SKM-1 treated with dmso at 0.1 percent for 144 hours (cell line): ENCODE measurements around the gene TRA2A.
"Not testable (repeated sequence)": the region's sequence is repeated elsewhere in the genome, so short reads cannot be mapped to it uniquely, and the experiment has no call there.

Experiments
- DNase-seq: peaks from one replicate; lab custom pipeline; 2025; ENCODE audit not compliant: unreplicated experiment; lab: John Stamatoyannopoulos, UW

Gene TRA2A

DNA sequence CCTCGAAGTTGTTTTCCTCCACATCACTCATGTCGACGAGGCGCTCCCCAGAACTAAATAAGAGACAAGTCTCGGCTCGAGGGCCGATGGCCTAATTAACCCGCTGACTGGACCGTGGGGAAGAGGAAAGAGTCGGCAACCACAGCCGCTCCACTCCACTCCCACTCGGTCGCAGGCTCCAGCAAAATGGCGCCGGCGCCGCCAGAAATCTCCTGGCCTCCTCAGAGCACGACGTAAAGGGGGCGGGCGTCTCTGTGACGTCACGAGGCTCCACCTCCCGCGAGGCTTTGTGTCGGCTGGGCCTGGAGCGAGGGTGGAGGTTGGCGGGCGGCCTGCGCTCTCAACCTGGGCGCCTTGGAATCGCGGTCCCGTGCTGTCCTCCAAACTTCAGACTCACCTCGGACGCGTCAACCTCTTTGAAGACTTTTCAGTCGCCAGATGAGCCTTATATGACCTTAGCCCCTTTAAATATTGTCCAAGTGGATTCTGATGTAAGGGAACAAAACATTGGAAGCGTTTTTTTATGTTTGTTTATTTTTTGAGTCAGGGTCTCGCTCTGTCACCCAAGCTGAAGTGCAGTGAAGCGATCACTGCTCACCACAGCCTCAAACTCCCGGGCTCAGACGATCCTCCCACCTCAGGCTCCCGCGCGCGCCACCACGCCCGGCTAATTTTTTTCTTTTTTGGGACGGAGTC lies at the start of gene TRA2A:
Gene TRA2A, minus strand, starts transcription at position 188 of the 696 bp plus-strand sequence. Its CDS starts 157 bp downstream, at position 31.
- peak; percentile 87 for DNase-seq

DNA sequence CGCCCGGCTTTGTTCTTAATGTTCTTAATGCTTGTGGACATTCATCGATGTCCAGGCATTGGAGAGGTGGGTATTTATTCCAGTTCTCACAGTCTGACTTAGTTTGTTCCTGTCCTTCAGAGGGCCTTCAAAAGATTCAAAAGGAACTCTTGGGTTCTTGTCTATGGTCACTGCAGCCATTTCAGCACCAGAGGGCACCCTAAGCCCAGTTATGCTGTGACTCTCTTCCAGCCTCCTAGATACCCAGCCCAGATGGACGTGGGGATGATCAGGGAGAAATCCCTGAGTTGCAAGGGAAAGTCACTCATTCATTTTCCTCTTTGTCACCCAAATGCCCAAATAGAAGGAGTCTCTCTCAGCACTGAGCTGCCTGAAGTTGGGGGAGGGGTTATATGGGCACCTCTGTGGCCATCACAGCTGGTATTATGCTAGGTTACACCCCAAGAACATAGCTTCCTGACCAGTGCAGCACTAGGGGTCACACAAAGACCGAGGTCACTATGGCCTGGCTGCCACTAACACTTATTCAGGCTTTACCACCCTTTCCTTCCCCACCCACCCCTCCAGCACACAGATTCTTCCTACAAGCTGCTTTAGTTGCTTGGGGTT lies 38.9 kb upstream of the TRA2A start:
- DNase-seq = peak; percentile 73

DNA sequence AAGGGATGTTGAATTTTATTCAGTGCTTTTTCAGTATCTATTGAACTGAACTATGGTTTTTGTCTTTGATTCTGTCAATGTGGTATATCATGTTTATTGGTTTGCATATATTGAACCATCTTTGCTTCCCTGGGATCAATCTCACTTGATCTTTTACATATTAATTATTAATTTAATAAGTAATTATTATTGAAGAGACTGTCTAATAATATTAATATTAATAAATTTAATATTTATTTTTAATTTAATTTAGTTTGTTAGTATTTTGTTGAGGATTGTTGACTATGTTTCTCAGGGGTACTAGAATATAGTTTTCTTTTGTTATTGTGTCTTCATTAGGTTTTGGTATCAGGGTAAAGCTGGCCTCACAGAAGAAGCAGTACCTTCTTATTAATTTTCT lies 26.5 kb upstream of the TRA2A start:
- no peak for DNase-seq

DNA sequence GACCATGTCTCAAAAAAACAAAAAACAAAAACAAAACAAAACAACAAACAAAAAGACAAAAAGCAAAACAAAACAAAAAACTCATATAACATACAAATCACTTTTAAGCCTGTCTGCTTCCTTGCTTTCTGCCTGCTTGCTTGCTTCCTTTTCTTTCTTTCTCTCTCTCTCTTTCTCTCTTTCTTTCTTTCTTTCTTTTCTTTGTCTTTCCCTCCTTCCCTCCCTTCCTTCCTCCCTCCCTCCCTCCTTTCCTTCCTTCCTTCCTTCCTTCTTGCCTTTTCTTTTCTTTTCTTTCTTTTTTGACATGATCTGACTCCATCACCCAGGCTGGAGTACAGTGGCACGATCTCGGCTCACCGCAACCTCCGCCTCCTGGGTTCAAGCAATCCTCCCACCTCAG lies 15.9 kb upstream of the TRA2A start:
- DNase-seq = no peak

DNA sequence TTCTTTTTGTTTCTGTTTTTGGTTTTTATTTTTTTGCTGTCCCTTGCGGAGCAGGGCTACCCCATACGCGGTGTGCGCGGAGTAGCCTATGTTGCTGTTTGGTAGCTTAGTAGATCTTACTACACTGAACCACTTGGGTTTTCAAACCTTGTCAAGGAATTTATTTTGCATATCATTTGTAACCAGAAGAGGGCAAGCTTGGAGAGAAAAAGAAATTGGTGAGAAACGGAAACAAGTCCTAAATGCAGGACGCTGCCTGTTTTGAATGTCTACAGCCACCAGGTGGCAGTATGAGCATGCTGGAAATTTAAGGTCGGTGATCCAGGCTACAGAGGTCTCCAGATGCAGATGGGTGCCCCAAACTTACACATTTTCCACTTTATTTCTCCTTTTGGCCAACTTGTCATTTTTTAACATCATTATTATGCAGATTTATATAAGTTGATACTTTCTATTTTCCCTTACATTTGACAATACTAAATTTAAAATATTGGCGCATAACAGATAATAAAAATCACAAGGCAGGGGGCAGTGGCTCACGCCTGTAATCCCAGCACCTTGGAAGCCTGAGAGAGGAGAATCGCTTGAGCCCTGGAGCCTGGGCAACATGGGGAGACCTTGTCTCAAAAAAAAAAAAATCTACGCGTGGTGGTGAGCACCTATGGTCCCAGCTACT lies 15.3 kb upstream of the TRA2A start:
- DNase-seq = peak; percentile 93

DNA sequence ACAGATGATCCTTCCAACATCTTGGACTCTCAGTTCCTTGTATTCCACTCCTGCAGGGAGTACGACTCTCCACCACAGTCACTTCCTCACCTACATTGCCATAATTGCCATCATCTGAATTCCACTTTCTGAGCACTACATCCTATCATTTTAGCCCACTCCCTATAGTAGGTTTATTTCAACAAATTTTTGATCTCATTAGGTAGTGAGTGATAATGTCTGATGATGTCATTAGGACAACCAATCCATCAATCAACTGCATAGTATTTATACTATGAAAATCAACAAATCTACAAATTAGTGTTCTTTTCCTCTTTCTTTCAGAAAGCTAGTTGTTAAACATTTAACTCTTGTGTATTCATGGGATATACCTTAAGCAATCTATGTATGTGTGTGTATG lies 13.7 kb upstream of the TRA2A start:
- no peak for DNase-seq

DNA sequence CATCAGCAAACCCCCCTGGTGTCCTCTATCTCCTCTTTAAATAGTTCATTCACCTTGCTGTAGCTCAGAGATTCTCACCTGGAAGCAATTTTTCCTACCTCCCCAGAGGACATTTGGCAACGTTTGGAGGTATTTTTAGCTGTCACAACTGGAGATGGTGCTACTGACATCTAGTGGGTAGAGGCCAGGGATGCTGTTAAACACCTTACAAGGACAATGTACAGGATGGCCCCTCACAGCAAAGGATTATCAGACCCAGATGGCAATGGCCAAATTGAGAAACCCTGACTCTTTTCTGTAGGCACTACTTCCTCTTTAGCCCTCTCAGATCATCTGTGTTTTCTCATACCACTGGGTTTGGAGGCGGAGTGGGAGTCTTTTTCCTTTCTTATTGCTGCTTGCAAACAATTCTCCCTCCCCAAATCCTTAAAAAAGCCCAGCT lies 13.2 kb upstream of the TRA2A start:
- peak; percentile 86 for DNase-seq

DNA sequence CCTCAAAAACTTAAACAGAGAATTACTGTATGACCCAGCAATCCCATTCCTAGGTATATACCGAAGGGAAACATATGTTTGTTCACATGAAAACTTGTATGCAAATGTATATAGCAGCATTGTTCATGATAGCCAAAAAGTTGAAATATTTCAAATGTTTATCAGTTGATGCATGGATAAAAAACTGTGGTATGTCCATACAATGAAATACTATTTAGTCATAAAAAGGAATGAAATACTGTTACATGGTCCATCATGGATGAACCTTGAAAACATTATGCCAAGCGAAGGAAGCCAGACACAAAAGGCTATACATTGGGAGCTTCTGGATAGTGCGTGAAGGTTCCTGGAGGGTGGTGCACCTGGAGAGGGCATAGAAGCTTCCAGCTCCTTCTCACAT lies 11.0 kb upstream of the TRA2A start:
- no peak for DNase-seq

DNA sequence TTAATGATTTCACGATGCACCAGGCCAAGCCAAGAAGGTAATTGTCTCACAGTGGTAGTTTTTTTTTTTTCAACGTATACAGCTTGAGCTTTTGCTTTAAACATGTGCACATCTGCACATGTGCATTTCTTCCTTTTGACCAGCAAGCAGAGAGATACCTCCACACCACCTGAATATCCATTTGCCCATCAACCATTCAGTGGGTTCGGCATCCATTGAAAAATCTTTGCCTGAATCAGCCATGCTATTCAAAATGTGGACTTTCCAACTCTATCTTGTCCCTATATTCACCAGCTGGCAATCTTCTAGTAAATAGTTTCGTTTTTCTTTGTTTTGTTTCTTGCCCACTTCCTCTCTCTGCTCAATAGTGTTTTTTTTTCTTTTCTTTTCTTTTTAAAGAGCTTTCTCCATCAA lies 7.7 kb upstream of the TRA2A start:
- DNase-seq = no peak

DNA sequence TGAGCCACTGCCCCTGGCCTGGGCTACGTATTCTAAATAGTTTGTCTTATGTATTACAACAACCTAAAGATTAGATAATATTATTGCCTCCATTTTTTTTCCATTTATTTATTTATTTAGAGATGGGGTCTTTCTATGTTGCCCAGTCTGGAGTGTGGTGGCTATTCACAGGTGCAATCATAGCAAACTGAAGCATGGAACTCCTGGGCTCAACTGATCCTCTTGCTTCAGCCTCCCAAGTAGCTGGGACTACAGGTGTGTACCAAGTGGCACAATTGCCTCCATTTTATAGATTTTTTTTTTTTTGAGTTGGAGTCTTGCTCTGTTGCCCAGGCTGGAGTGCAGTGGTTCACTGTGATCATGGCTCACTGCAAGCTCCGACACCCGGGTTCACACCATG lies 6.5 kb upstream of the TRA2A start:
- no peak for DNase-seq

DNA sequence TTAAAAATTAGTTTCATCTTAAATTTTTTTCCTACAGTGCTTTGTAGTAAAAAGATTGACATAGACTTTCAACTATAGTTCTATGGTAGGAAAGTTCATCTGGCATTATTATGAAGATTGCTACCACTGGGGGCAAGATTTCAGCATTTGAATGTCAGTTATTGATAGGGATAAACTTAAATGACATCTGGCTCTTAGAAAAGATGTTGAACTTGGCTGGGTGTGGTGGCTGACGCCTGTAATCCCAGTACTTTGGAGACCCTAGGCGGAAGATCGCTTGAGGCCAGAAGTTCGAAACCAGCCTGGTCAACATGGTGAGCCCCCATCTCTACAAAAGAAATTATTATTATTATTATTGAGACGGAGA lies 1.4 kb upstream of the TRA2A start:
- no peak for DNase-seq

DNA sequence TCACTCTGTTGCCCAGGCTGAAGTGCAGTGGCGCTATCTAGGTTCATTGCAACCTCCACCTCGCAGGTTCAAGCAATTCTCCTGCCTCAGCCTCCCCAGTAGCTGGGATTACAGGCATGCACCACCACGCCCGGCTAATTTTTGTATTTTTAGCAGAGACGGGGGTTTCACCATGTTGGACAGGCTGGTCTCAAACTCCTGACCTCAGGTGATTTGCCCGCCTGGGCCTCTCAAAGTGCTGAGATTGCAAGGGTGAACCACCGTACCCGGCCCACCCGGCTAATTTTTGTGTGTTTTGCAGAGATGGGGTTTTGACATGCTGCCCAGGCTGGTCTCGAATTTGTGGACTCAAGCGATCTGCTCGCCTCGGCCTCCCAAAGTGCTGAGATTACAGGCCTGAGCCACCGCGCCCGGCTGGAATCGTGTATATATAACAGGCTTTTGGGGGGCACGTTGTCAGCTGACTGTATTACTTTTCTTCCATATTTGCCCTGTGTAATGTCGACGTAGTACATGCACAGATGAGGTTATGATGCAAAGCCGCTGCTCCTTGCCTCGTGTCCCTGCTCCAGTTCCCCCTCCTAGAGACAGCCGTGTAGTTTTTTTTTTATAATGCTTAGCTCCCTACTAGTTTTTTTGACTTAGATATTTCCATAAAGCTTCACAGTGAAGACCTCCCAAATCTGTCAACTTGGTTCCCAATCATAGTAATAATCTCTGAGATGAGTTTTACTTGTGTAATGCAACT lies 883 bp upstream of the TRA2A start:
- DNase-seq = no peak

DNA sequence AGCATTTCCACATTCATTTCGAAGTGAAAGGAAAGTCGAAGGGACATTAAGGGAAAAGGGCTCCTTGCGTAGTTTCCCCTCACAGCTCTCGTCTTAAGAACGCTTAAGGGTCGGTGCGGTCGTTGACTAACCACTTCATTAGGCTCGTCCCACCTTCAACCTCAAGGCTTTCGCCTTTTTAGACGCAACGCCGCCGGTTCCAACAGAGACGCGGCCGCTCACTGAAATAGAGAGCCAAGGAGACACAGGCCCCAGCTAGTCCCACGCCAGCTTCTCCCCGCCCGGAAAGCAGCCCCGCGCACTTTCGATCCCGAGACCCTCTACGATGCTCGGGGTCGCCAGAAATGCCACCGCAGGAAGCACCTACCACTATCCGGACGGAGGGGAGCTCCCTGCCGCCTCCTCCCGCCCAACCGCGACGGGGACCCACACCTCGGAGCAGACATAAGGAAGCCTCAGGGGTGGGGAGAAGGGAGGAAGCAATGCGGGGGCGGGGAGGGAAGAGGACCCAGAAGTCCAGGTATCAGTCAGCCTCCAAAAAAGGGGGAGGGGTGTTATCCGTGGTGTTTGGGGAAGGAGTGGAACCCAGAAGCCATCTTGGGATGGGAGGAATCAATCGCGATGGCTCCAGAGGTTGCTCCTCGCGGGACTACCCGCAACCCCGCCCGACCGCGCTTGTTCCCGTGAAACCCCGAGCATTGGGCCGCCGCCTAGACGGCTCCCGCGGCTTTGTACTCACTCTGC lies 559 bp downstream of the TRA2A start:
- DNase-seq = peak; percentile 23

DNA sequence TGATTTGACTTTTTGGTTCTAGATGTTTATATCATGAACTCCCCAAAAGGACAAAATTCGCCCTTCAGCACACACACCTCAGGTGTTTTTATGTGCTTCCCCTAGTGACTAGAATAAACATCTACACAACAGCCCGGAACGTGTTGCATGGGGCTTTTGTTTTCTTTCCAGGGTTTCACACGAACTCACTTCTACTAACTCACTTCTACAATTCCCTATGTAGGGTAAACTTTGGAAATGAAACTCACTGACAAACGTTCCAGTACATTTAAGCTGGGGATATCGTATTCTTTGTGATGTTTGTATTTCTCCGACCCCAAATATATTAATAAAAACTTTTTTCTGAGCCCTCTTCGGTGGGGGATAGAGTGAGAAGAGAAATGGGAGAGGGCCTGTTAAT lies 1.4 kb downstream of the TRA2A start:
- DNase-seq = no peak

DNA sequence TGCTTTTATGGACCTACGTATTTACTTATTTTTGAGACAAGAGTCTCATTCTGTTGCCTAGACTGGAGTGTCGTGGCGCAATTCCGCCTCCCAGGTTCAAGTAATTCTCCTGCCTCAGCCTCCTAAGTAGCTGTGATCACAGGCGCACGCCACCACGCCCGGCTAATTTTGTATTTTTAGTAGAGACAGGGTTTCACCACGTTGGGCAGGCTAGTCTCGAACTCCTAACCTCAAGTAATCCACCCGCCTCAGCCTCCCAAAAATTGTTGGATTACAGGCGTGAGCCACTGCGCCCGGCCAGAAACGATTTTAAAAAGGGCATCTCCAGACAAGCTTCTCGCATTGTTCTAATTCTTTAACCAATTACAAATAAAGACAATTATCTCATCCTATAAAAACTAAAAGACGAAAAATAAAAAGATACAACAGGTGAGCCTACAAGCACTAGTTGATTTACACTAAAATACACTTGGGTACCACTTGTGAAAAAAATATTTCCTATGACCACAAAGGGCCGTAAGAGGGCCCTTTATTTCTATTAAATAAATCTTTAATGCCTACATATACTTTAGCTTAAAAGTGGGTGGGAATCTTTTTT lies 2.4 kb downstream of the TRA2A start:
- no peak for DNase-seq

DNA sequence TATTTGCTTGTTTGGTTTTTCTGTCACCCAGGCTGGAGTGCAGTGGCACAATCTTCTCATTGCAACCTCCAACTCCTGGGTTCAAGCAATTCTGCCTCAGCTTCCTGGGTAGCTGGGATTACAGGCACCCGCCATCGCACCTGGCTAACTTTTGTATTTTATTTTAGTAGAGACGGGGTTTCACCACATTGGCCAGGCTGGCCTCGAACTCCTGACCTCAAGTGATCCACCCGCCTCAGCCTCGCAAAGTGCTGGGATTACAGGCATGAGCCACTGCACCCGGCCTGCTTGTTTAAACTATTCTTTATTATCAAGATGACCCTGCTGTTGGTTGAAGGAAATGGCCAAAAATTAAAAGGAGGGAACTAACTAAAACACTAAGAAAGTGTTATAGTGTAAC lies 6.2 kb downstream of the TRA2A start:
- not testable (repeated sequence) for DNase-seq

DNA sequence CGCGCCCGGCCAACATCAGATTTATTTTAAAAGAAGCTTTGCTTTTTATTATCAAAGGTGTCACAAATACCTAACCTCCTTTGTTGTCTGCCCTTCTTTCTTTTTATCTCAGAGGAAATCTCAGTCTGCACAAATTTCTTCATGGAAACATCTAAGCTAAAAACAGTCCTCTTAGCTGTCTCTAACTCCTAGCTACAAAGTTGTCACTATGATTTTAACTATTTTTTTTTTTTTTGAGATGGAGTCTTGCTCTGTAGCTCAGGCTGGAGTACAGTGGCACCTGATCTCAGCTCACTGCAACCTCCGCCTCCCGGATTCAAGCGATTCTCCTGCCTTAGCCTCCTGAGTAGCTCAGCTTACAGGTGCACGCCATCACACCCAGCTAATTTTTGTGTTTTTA lies 7.3 kb downstream of the TRA2A start:
- no peak for DNase-seq

DNA sequence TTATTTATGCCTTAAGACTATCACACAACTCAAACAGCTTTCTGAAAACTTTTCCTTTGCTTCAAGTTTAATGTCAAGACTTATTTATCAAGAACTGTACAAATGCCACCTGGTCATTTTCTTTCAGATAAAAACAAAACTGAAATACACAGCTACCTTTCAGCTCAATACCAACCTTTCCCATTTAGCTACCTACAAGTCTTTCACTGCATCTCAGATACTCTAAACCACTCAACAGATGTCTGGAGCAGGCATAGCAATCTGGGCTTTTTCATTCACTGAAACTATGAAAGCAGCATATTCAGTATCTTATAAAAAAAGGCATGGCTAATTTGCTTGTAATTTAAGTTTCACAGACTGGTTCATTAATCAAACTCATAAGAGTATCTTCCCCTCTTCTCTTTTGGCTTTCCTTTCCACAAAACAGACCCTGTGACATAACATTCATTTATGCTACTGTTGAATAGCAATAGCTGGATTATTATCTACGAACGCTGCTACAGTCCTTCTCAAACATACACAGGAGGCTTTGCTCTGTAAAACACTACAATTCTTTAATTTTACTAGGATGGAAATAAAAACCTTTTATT lies 8.2 kb downstream of the TRA2A start:
- DNase-seq = no peak

DNA sequence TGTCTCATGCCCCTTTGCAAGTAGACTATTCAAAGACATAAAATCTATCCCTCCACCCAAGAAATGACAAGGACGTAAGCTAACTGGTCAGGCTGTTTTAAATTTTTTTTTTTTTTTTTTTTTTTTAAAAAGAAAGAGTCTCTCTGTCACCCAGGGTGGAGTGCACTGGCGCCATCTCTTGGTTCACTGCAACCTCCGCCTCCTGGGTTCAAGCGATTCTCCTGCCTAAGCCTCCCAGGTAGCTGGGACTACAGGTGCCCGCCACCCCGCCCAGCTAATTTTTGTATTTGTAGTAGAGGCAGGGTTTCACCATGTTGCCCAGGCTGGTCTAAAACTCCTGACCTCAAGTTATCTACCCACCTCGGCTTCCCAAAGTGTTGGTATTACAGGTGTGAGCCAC lies 11.2 kb downstream of the TRA2A start:
- no peak for DNase-seq

DNA sequence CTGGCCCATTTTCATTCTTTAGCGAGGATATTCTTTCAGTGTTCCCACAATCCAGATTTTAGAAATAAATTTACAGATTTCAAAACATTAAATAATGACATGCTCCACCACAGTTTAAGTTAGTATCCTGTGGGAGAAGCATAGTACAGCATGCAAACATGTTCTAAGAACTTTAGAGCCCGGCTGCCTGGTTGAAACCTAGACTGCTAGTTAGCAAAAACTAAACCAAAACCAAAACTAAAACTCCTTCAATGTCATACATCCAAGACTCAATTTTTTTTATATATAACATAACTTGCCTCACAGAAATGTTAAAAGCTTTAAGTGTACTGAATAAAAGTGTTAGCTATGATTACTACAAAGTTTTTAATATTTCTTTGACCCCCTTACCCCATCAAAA lies 17.0 kb downstream of the TRA2A start:
- DNase-seq = no peak
